MM.1S (cell line): ENCODE data around the gene MARK3.

Source experiments
- DNase-seq: peaks from one replicate; pipeline ENCODE4 v3.0.0-alpha.2; 2015
- H2AFZ ChIP-seq: fragments of 300-600 bp; sonication (generic); 2 replicates; pipeline ENCODE4 v1.6.0; 2016; ENCODE audit warnings: antibody characterized with exemption, low read length
- H3F3A ChIP-seq: fragments of 300-600 bp; sonication (generic); 2 replicates; pipeline ENCODE4 v1.6.1; 2016; ENCODE audit warnings: mild to moderate bottlenecking, antibody characterized with exemption, low read length, moderate library complexity, mixed read lengths; ENCODE audit not compliant: insufficient read depth
- H3K27ac ChIP-seq: fragments of 300-600 bp; sonication (generic); 2 replicates; pipeline ENCODE4 v1.5.1; 2016; ENCODE audit warnings: mild to moderate bottlenecking, low read length
- H3K27me3 ChIP-seq: fragments of 300-600 bp; sonication (generic); replicated peaks from 2 replicates; pipeline ENCODE4 v1.6.0; 2016; ENCODE audit warnings: low read length; ENCODE audit not compliant: insufficient read depth
- H3K36me3 ChIP-seq: fragments of 300-600 bp; sonication (generic); replicated peaks from 2 replicates; pipeline ENCODE4 v1.6.1; 2016; ENCODE audit warnings: mild to moderate bottlenecking, low read length, mixed read lengths; ENCODE audit not compliant: insufficient read depth
- H3K4me1 ChIP-seq: fragments of 300-600 bp; sonication (generic); 2 replicates; pipeline ENCODE4 v1.6.1; 2016; ENCODE audit warnings: low read length, mixed read lengths
- H3K4me2 ChIP-seq: fragments of 300-600 bp; sonication (generic); 2 replicates; pipeline ENCODE4 v1.6.0; 2016; ENCODE audit warnings: low read depth, low read length
- H3K4me3 ChIP-seq: fragments of 300-600 bp; sonication (generic); 2 replicates; pipeline ENCODE4 v1.5.1; 2016; ENCODE audit warnings: low read length, mixed read lengths
- H3K79me2 ChIP-seq: fragments of 300-600 bp; sonication (generic); 2 replicates; pipeline ENCODE4 v1.6.1; 2016; ENCODE audit warnings: mixed run types, low read length, mixed read lengths
- H3K9ac ChIP-seq: fragments of 300-600 bp; sonication (generic); 2 replicates; pipeline ENCODE4 v1.6.1; 2016; ENCODE audit warnings: low read length, mixed read lengths
- H3K9me2 ChIP-seq: fragments of 300-600 bp; sonication (generic); replicated peaks from 2 replicates; pipeline ENCODE4 v1.6.1; 2016; ENCODE audit warnings: mild to moderate bottlenecking, low read length, mixed read lengths; ENCODE audit not compliant: insufficient read depth
- H3K9me3 ChIP-seq: fragments of 300-600 bp; sonication (generic); replicated peaks from 2 replicates; pipeline ENCODE4 v1.6.1; 2016; ENCODE audit warnings: mild to moderate bottlenecking, low read length, mixed read lengths; ENCODE audit not compliant: insufficient read depth
- H4K20me1 ChIP-seq: fragments of 300-600 bp; sonication (generic); 2 replicates; pipeline ENCODE4 v1.6.1; 2016; ENCODE audit warnings: mild to moderate bottlenecking, low read length, moderate library complexity, mixed read lengths; ENCODE audit not compliant: insufficient read depth
- CTCF ChIP-seq: fragments of 300-600 bp; sonication (generic); IDR thresholded peaks from 2 replicates; pipeline ENCODE4 v1.5.1; 2016; ENCODE audit warnings: antibody characterized with exemption, low read length, mixed read lengths
- EZH2 ChIP-seq: fragments of 300-600 bp; sonication (generic); optimal IDR thresholded peaks from 2 replicates; pipeline ENCODE3; 2017; ENCODE audit warnings: low read depth, mild to moderate bottlenecking, antibody characterized with exemption, low read length, mixed read lengths
- EZH2phosphoT487 ChIP-seq: fragments of 300-600 bp; sonication (generic); IDR thresholded peaks from 2 replicates; pipeline ENCODE4 v1.6.1; 2018; ENCODE audit warnings: antibody characterized with exemption, low read length

The MARK3 gene

GRCh38 chr14:103530390-103530789 lies 145.2 kb downstream of the MARK3 start:
- Histone ChIP-seq H3F3A (no peaks in the 10 kb centered on the region), H2AFZ (no peak overlapping the region), H3K9me2 (no peaks in the 10 kb centered on the region), H4K20me1 (no peaks in the 10 kb centered on the region), H3K36me3 (no peaks in the 10 kb centered on the region), H3K27ac (no peak overlapping the region), H3K9me3 (no peaks in the 10 kb centered on the region), H3K9ac (no peak overlapping the region), H3K4me3 (peak overlapping the region; percentile 85; the same call in 1 of the 2 replicates), H3K4me1 (no peaks in the 10 kb centered on the region), H3K27me3 (no peaks in the 10 kb centered on the region), H3K79me2 (peaks cover 31% of the 10 kb centered on the region), H3K4me2 (peak overlapping the region; percentile 83; the same call in 1 of the 2 replicates)
- no peak for TF ChIP-seq EZH2
- no peak for TF ChIP-seq EZH2phosphoT487
- no peak for TF ChIP-seq CTCF
- DNase-seq, result no peak

DNA sequence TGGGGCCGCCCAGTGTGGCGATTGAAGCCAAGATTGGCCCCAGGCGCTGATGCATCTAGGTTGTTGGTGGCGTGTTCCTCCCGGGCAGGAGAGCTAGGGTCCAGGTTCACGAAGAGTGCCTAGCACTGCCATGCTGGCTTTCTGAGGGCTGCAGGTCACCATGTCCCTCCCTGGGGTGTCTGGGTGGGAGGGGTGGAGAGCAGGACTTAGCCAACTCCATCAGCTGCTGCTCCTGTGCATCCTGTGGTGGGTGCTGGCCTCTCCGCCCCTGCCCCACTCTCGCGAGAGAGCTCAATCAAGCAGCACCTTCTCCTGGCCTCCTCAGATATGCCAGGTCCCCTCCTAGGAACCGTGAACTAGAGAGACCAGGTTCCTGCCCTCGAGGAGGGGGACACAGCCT lies 145.6 kb downstream of the MARK3 start:
- no peaks in the 10 kb centered on the region for H3K9me3 ChIP-seq
- H3F3A ChIP-seq, result no peaks in the 10 kb centered on the region
- H3K4me1 ChIP-seq, result no peaks in the 10 kb centered on the region
- H3K9me2 ChIP-seq, result no peaks in the 10 kb centered on the region
- no peaks in the 10 kb centered on the region for H4K20me1 ChIP-seq
- H3K4me3 ChIP-seq, result no peak overlapping the region
- H2AFZ ChIP-seq, result no peak overlapping the region
- no peak for DNase-seq
- TF ChIP-seq CTCF (no peak), EZH2 (no peak), EZH2phosphoT487 (no peak)
- no peak overlapping the region for H3K27ac ChIP-seq
- H3K9ac ChIP-seq, result no peak overlapping the region
- H3K27me3 ChIP-seq, result no peaks in the 10 kb centered on the region
- H3K79me2 ChIP-seq, result peaks cover 31% of the 10 kb centered on the region
- H3K36me3 ChIP-seq, result no peaks in the 10 kb centered on the region
- H3K4me2 ChIP-seq, result no peak overlapping the region

DNA sequence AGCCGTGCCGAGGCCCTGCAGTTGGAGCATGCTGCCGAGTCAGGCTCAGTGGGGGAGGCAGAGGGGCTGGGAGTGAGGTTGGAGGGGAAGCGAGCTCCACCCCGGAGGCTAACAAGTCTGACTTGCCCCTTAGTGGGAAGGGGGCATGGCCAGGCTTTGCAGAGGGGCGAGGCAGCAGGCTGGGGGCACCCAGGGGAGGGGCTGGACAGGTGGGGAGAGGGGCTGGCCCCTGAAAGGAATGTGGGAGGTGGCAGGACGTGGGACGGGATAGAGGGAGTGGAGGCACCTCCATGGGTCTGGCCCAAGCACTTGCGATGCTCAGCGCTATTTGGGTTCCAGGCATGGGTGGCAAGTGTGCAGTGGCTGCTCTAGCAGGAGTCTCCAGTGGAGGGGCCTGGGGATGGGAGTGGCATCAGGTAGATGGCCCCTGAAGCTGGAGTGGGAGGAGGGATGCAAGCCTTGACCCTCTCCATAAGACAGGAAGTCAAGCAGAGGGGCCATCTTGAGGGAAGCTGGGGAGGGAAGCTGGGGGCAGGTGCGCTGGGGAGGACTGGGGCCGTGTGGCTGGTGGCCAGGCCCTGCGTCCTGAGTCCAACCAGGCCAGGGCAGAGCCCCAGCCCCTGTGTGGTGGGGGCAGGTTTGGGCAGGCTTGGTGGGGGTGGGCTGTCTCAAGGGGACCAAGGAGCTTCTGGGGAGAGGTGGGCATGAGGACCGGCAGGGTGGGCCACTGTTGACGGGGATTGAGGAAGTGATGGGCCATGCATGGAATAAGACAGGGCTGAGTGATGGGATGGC lies 146.4 kb downstream of the MARK3 start:
- Histone ChIP-seq H3K4me1 (no peaks in the 10 kb centered on the region), H3K79me2 (peaks cover 31% of the 10 kb centered on the region), H3K27ac (no peak overlapping the region), H3K9me3 (no peaks in the 10 kb centered on the region), H3K9ac (no peak overlapping the region), H3K4me2 (no peak overlapping the region), H2AFZ (no peak overlapping the region), H3K36me3 (no peaks in the 10 kb centered on the region), H3F3A (no peaks in the 10 kb centered on the region), H3K27me3 (no peaks in the 10 kb centered on the region), H3K9me2 (no peaks in the 10 kb centered on the region), H3K4me3 (no peak overlapping the region), H4K20me1 (no peaks in the 10 kb centered on the region)
- no peak for DNase-seq
- no peak for TF ChIP-seq CTCF
- TF ChIP-seq EZH2, result no peak
- no peak for TF ChIP-seq EZH2phosphoT487
